ENCODE data around the gene BAIAP2L1. TPM values are rescaled to one million over a fixed set of nuclear protein-coding genes. Genes with fewer than 3 reads are reported as not detected.

BAIAP2L1 gene
- total and polyA plus RNA-seq, 9 of the 15 experiments (the other 6 are each of a cell fraction or from before 2014, with no cell fraction given), result 4.2 to 29.8 (median 15.5) TPM

DNA sequence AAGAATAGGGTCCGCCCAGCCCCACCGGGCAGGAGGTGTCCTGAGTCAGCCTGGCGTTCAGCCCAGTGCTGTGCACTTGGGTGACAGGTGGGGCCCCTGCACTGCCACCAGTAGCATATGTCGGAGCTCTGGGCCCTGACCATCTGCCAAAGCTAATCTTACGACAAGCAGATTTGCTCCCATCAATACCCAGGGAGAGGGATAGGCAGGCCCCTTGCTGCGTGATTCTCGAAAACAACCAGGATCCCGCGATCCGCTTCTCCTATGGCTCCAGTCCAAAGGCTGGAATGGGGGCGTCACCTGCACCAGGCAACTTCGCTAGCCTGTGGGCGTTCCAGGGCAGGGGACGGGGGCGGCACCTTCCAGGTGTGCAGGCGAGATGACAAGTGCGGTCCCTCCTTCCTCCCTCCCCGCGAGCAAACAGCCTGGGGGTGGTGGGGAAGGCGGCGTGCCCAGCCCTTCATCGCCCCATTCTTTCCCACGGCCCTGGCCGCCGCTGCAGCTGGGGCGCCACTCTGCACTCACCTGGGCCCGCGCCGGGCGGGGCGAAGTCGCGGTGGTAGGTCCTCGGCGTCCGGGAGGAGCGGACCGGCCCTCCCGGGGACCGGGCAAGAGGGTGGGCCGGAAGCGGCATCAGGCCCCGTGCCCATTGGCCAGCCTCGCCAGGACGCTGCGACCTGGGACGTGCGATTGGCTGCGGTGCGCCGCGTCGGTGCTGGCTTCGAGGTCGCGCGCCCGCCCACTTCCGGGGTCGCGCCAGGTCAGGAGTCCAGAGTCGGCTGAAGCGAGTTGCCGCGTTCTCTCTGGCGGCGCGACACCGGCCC lies 149.1 kb downstream of the BAIAP2L1 start, which contains the start of gene TECPR1 (continued):
- TF ChIP-seq JUN (IDR thresholded peaks at IDR 0.05; ENCODE audit: borderline replicate concordance, low read depth, low read length), result no peak
- no peak for TF ChIP-seq JUN (CRISPR knock-in tag; IDR thresholded peaks at IDR 0.05; ENCODE audit: borderline replicate concordance)
- no peak for TF ChIP-seq GATAD2B (IDR thresholded peaks at IDR 0.05; ENCODE audit: borderline replicate concordance)
- TF ChIP-seq CCAR2 (IDR thresholded peaks at IDR 0.05; ENCODE audit: low read depth, low read length), result no peak
- TF ChIP-seq, protein P1, sequence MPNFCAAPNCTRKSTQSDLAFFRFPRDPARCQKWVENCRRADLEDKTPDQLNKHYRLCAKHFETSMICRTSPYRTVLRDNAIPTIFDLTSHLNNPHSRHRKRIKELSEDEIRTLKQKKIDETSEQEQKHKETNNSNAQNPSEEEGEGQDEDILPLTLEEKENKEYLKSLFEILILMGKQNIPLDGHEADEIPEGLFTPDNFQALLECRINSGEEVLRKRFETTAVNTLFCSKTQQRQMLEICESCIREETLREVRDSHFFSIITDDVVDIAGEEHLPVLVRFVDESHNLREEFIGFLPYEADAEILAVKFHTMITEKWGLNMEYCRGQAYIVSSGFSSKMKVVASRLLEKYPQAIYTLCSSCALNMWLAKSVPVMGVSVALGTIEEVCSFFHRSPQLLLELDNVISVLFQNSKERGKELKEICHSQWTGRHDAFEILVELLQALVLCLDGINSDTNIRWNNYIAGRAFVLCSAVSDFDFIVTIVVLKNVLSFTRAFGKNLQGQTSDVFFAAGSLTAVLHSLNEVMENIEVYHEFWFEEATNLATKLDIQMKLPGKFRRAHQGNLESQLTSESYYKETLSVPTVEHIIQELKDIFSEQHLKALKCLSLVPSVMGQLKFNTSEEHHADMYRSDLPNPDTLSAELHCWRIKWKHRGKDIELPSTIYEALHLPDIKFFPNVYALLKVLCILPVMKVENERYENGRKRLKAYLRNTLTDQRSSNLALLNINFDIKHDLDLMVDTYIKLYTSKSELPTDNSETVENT (CRISPR knock-in tag; IDR thresholded peaks at IDR 0.05), result no peak
- TF ChIP-seq KLF6 (CRISPR knock-in tag; IDR thresholded peaks at IDR 0.05; ENCODE audit: borderline replicate concordance), result no peak
- TF ChIP-seq, protein P2, sequence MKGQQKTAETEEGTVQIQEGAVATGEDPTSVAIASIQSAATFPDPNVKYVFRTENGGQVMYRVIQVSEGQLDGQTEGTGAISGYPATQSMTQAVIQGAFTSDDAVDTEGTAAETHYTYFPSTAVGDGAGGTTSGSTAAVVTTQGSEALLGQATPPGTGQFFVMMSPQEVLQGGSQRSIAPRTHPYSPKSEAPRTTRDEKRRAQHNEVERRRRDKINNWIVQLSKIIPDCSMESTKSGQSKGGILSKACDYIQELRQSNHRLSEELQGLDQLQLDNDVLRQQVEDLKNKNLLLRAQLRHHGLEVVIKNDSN (CRISPR knock-in tag; IDR thresholded peaks at IDR 0.05), result no peak
- TF ChIP-seq ZNF695 (CRISPR knock-in tag; IDR thresholded peaks at IDR 0.05), result no peak
- TF ChIP-seq BCL6 (CRISPR knock-in tag; IDR thresholded peaks at IDR 0.05), result no peak
- no peak for TF ChIP-seq MCM2 (IDR thresholded peaks at IDR 0.05; ENCODE audit: low read depth)
- TF ChIP-seq ETV1 (tag; conservative IDR thresholded peaks at IDR 0.05; ENCODE audit: low read depth), result 0 out of 2 replicates have a peak, but pooled peaks have one; percentile 7
- TF ChIP-seq NCOA1 (IDR thresholded peaks at IDR 0.05; ENCODE audit: low read depth), result no peak
- no peak for TF ChIP-seq ZNF224 (CRISPR knock-in tag; IDR thresholded peaks at IDR 0.05)
- no peak for TF ChIP-seq CHD7 (IDR thresholded peaks at IDR 0.05; ENCODE audit: low read depth, low read length)
